K562 treated with DMSO at 1 percent for 4 hours (cell line): Measurements from ENCODE around the gene GOLIM4. TPM values are rescaled to one million over a fixed set of nuclear protein-coding genes. Genes with fewer than 3 reads are reported as not detected.

Source experiments
- total RNA-seq: library from RNA; unstranded; fragments of 300-600 nt; gene quantifications from 2 replicates; pipeline ENCODE4 v1.2.3, GENCODE V29; 2022; ENCODE audit not compliant: insufficient read depth

GOLIM4 gene
- total RNA-seq = 27.1 and 30.6 TPM in 2 replicates

GRCh38 chr3:168095611-168096209 is at the start of gene GOLIM4:
Gene GOLIM4 (minus strand): TSS chr3:168095924. CDS start chr3:168095285, 639 bp downstream.

